Loucy (cell line): ENCODE data around the gene CPED1.

Experiments used
- H2AFZ ChIP-seq: fragments of 200-600 bp; sonication (generic); 2 replicates; pipeline ENCODE4 v1.6.0; 2016; ENCODE audit warnings: antibody characterized with exemption, mild to moderate bottlenecking, low read length, moderate library complexity
- H3F3A ChIP-seq: fragments of 200-600 bp; 2 replicates; pipeline ENCODE4 v1.6.0; 2016; ENCODE audit warnings: antibody characterized with exemption, low read depth, mild to moderate bottlenecking
- H3K27me3 ChIP-seq: fragments of 200-600 bp; sonication (generic); 2 replicates; pipeline ENCODE4 v1.6.1; 2014; ENCODE audit warnings: low read length, mild to moderate bottlenecking; ENCODE audit not compliant: insufficient read depth, poor library complexity, severe bottlenecking
- H3K36me3 ChIP-seq: fragments of 200-600 bp; sonication (generic); 2 replicates; pipeline ENCODE4 v1.6.1; 2016; ENCODE audit warnings: low read length; ENCODE audit not compliant: insufficient read depth
- H3K4me1 ChIP-seq: fragments of 200-600 bp; sonication (generic); 2 replicates; pipeline ENCODE4 v1.5.1; 2014; ENCODE audit warnings: low read length, mild to moderate bottlenecking; ENCODE audit not compliant: insufficient read depth, poor library complexity, severe bottlenecking
- H3K4me2 ChIP-seq: fragments of 200-600 bp; sonication (generic); 2 replicates; pipeline ENCODE4 v1.6.0; 2014; ENCODE audit warnings: antibody characterized with exemption, low read length, low read depth, mild to moderate bottlenecking; ENCODE audit not compliant: poor library complexity, severe bottlenecking
- H3K4me3 ChIP-seq: fragments of 200-600 bp; sonication (generic); 2 replicates; pipeline ENCODE4 v1.5.1; 2014; ENCODE audit warnings: low read length, mild to moderate bottlenecking, mixed read lengths; ENCODE audit not compliant: poor library complexity, severe bottlenecking
- H3K79me2 ChIP-seq: fragments of 200-600 bp; sonication (generic); 2 replicates; pipeline ENCODE4 v1.6.1; 2014; ENCODE audit warnings: low read length; ENCODE audit not compliant: insufficient read depth
- H3K9ac ChIP-seq: fragments of 200-600 bp; sonication (generic); 2 replicates; pipeline ENCODE4 v1.6.0; 2014; ENCODE audit warnings: mild to moderate bottlenecking, low read depth, low read length, moderate library complexity; ENCODE audit not compliant: poor library complexity, severe bottlenecking
- H3K9me2 ChIP-seq: fragments of 200-600 bp; sonication (generic); replicated peaks from 2 replicates; pipeline ENCODE4 v1.6.1; 2016; ENCODE audit warnings: low read depth, low read length, mixed read lengths
- H3K9me3 ChIP-seq: fragments of 200-600 bp; sonication (generic); 2 replicates; pipeline ENCODE4 v1.6.1; 2014; ENCODE audit warnings: mild to moderate bottlenecking, antibody characterized with exemption, low read length, low read depth; ENCODE audit not compliant: insufficient read depth
- H4K20me1 ChIP-seq: fragments of 200-600 bp; sonication (generic); 2 replicates; pipeline ENCODE4 v1.6.0; 2014; ENCODE audit warnings: antibody characterized with exemption, low read length, mild to moderate bottlenecking; ENCODE audit not compliant: insufficient read depth, poor library complexity, severe bottlenecking
- CTCF ChIP-seq: fragments of 200-600 bp; sonication (generic); conservative IDR thresholded peaks from 2 replicates; pipeline ENCODE4 v1.5.1; 2014; ENCODE audit warnings: mild to moderate bottlenecking, antibody characterized with exemption, low read length
- EZH2phosphoT487 ChIP-seq: fragments of 200-600 bp; IDR thresholded peaks from 2 replicates; pipeline ENCODE4 v1.6.1; 2018; ENCODE audit warnings: antibody characterized with exemption, mild to moderate bottlenecking, moderate library complexity, borderline replicate concordance

The CPED1 gene

GRCh38 chr7:121023194-121023593 lies 34.7 kb downstream of the CPED1 start:
- H3K9me2 ChIP-seq, result no peaks in the 10 kb centered on the region
- H3F3A ChIP-seq, result no peaks in the 10 kb centered on the region
- H3K36me3 ChIP-seq, result no peaks in the 10 kb centered on the region
- H3K4me2 ChIP-seq, result no peak overlapping the region
- H3K4me3 ChIP-seq, result no peak overlapping the region
- no peak overlapping the region for H3K9ac ChIP-seq
- H3K79me2 ChIP-seq, result no peaks in the 10 kb centered on the region
- no peaks in the 10 kb centered on the region for H3K27me3 ChIP-seq
- TF ChIP-seq CTCF (no peak), EZH2phosphoT487 (no peak)
- no peaks in the 10 kb centered on the region for H3K9me3 ChIP-seq
- no peaks in the 10 kb centered on the region for H4K20me1 ChIP-seq
- no peaks in the 10 kb centered on the region for H3K4me1 ChIP-seq
- no peak overlapping the region for H2AFZ ChIP-seq

GRCh38 chr7:121023683-121024511 lies 35.4 kb downstream of the CPED1 start:
- no peak for TF ChIP-seq EZH2phosphoT487
- TF ChIP-seq CTCF, result no peak
- no peaks in the 10 kb centered on the region for H3F3A ChIP-seq

GRCh38 chr7:121024611-121025010 lies 36.1 kb downstream of the CPED1 start:
- no peak overlapping the region for H3K4me2 ChIP-seq
- no peaks in the 10 kb centered on the region for H3K27me3 ChIP-seq
- TF ChIP-seq EZH2phosphoT487, result no peak
- no peak for TF ChIP-seq CTCF
- H4K20me1 ChIP-seq, result no peaks in the 10 kb centered on the region
- H3K4me3 ChIP-seq, result no peak overlapping the region
- no peaks in the 10 kb centered on the region for H3K9me3 ChIP-seq
- no peaks in the 10 kb centered on the region for H3F3A ChIP-seq
- no peaks in the 10 kb centered on the region for H3K79me2 ChIP-seq
- no peaks in the 10 kb centered on the region for H3K36me3 ChIP-seq
- H3K9me2 ChIP-seq, result no peaks in the 10 kb centered on the region
- H2AFZ ChIP-seq, result no peak overlapping the region
- no peak overlapping the region for H3K9ac ChIP-seq
- H3K4me1 ChIP-seq, result no peaks in the 10 kb centered on the region

More at GRCh38 chr7:121023683-121024511, 35.4 kb downstream of the CPED1 start:
- no peaks in the 10 kb centered on the region for H4K20me1 ChIP-seq
- no peaks in the 10 kb centered on the region for H3K79me2 ChIP-seq
- H3K4me1 ChIP-seq, result no peaks in the 10 kb centered on the region
- no peaks in the 10 kb centered on the region for H3K36me3 ChIP-seq
- no peak overlapping the region for H3K4me2 ChIP-seq
- H3K27me3 ChIP-seq, result no peaks in the 10 kb centered on the region
- no peaks in the 10 kb centered on the region for H3K9me3 ChIP-seq
- H3K4me3 ChIP-seq, result no peak overlapping the region
- no peak overlapping the region for H2AFZ ChIP-seq
- H3K9me2 ChIP-seq, result no peaks in the 10 kb centered on the region
- H3K9ac ChIP-seq, result no peak overlapping the region
